ELR (cell line): ENCODE results near the gene SNURF.
"Not testable (repeated sequence)": the region's sequence is repeated elsewhere in the genome, so short reads cannot be mapped to it uniquely, and the experiment has no call there.

Experiments used
- DNase-seq: peaks from one replicate; pipeline ENCODE4 v3.0.0-alpha.2; 2015; ENCODE audit warnings: low read depth

Gene SNURF

GRCh38 chr15:24971052-24971451, 16.3 kb downstream of the SNURF start:
- DNase-seq, result no peak

- no peak for DNase-seq
Observed at GRCh38 chr15:24971772-24972171, 17.0 kb downstream of the SNURF start.

DNA sequence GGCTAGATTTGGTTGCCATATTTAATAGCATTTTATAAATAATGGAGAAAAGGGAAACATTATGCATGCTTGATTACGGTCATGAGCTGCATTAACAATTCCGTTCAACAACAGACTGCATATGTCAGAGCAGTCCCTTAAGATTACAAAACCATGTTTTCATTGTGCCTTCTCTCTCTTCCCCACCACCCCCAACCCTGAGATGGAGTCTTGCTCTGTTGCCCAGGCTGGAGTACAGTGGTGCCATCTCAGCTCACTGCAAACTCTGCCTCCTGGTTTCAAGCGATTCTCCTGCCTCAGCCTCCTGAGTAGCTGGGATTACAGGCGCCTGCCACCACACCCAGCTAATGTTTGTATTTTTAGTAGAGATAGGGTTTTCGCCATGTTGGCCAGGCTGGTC, 17.9 kb downstream of the SNURF start:
- not testable (repeated sequence) for DNase-seq

GRCh38 chr15:24976932-24977331, 22.1 kb downstream of the SNURF start:
- DNase-seq, result no peak

GRCh38 chr15:24977686-24978085, 22.9 kb downstream of the SNURF start:
- DNase-seq, result no peak

- DNase-seq, result no peak
Observed at GRCh38 chr15:24985224-24985623, 30.4 kb downstream of the SNURF start.

DNA sequence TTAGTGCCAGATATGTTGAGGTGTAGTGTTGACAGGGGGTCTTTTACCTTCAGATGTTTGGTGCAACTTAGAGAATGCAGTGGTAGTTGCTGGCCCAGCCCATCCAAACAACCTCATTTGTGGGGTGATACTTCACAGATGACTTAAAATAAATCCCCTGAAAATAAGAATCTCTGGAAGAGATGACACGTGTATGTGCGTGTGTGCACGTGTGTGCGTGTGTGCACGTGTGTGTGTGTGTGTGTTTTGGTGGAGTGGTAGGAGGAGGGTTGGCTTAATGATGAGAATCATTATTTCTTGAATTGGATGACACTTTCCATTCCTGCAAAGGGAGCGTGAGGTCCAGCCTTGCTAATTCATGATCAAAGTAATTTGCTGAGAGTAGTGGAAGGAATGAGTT, 31.9 kb downstream of the SNURF start:
- DNase-seq, result no peak
